ENCODE data around the gene FAM181A. TPM values are rescaled to one million over a fixed set of nuclear protein-coding genes. Genes with fewer than 3 reads are reported as not detected.

Gene FAM181A
- total RNA-seq, 1 donor from 2014 or later, result not detected

DNA sequence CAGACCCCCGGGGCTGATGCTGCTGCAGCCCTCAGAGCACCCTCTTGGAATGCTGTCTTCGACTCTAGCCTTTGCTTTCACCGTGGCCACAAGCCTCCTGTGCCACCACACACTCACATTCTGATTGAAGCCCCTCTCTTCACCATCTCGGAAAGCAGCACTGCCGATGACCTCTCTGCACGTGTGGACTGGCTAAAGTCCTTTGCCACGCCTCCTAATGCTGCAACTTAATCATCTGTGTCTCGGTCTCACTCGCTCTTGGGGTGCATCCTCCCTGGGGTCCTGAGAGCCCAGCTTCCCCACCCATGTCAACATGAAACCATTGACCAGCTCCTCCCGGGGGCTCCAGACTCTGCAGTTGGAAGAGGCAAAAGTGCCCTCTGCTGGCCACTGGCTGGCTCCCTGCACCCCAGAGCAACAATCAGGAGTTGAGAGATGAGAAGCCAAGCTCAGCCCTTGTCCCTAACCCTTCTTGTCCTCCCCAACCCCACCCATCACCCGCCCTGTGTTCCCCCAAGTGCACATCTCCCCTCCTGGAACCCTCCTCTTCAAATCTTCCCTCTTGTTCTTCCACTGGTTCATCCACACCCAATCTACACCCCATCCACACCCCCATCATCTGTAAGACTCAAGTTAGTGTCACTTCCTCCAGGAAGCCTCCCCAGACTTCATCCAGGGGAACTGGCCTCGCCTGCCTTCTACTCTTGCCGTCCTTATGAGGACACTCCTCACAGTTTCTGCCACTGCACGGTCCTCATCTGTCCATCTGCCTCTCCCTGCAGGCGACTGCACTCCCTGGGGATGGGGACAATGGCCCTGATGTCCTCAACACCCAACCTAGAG is 23.6 kb upstream of the FAM181A start:
- DNase-seq (ENCODE audit: low read depth, low spot score), result no peak

GRCh38 chr14:93905623-93906022 is 21.5 kb upstream of the FAM181A start:
- DNase-seq (ENCODE audit: low read depth, low spot score), result no peak

DNA sequence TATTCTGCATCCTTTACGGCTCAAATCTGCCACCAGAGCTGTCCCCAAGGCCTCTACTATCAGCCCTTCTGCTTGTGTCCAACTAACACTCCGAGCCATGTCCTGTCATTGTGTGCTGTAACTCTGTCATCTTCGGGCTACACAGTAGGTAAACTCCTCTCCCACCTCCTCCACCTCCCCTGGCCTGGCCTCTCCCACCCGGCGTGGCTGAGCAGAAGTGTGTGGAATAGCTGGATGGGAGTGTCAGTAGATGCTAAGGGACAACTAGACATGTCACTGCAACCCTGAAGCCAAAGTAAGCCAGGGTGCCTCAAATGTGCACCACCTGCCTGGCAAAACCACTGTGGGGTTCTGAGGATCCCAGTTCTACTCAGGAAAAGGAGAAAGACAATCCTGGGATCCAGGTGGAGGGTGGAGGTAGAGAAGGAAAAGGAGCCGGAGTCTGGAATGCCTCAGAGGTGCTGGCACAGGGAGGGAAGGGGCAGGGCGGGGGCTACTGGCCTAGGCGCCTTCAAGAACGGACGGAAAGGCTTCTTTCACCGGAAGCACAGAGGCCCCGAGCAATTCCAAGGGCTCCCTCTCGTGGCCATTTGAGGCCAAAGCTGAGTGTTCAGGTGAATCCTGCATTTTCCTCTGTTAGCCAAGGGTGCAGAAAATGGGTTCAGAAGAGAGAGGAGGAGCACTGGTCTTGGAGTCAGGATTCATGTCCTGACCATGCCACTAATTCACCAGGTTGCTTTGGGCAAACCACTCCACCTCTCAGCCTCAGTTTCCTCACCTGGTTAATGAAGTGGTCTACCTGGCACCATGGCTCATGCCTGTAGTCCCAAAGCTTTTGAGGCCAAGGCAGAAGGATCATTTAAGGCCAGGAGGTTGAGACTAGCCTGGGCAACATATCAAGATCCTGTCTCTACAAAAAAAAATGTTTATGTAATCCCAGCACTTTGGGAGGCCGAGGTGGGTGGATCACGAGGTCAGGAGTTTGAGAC is 20.5 kb upstream of the FAM181A start:
- DNase-seq (ENCODE audit: low read depth, low spot score), result no peak

GRCh38 chr14:93909429-93910128 is 17.6 kb upstream of the FAM181A start:
- no peak for DNase-seq (ENCODE audit: low read depth, low spot score)

DNA sequence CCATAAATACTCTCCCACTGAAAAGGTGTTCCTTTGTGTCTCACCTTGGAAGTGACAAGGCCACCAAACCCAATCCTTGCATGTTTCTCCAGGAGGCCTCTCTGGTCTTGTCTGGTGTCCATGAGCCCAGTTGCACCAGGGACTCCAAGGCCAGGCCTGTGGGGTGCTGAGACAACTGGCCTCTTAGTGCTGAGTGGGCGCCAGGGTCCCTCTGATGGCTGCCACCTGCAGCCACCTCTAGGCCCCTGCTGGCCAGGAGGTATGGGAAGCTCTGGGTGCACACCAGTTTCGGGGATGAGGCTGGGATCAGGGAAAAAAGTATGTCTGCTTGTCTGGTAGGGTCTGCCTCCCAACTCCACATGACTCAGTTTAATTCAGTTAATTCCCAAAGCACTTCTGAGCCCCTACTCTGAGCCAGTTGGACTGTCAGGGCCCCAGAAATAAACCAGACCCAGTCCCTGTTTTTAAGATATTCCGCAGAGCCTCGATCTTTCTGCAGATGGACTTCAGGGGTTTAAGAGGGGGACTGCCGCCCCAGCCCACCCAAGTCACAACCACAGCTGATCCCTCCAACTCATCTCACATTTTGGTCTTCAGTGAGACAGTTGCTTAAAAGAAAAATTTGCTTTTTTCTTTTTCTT is 15.0 kb upstream of the FAM181A start:
- no peak for DNase-seq (ENCODE audit: low read depth, low spot score)

DNA sequence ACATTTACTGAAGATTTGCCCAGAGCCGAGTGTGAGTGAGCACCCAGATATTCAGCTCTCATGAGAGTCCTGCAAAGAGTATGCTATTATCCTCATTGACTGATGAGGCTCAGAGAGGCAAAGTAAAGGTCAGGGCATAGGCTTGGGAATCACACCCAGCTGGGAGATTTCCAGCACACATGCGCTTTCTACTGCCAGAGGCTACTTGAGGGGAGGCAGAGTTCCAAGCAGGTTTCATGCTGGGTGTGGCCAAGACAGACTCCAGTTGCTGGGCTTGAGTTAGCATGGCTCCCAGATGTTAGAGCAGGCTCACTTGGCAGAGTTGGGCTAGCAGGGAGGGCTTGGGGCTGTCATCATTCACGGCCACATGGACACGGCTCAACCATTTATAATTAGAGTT is 14.4 kb upstream of the FAM181A start:
- no peak for DNase-seq (ENCODE audit: low read depth, low spot score)

- DNase-seq (ENCODE audit: low read depth, low spot score), result no peak
Observed at GRCh38 chr14:93914278-93914677, 12.9 kb upstream of the FAM181A start.

GRCh38 chr14:93915070-93915705 is 12.0 kb upstream of the FAM181A start:
- DNase-seq (ENCODE audit: low read depth, low spot score), result no peak

GRCh38 chr14:93915800-93916199 is 11.3 kb upstream of the FAM181A start:
- no peak for DNase-seq (ENCODE audit: low read depth, low spot score)

GRCh38 chr14:93916498-93916897 is 10.6 kb upstream of the FAM181A start:
- no peak for DNase-seq (ENCODE audit: low read depth, low spot score)

DNA sequence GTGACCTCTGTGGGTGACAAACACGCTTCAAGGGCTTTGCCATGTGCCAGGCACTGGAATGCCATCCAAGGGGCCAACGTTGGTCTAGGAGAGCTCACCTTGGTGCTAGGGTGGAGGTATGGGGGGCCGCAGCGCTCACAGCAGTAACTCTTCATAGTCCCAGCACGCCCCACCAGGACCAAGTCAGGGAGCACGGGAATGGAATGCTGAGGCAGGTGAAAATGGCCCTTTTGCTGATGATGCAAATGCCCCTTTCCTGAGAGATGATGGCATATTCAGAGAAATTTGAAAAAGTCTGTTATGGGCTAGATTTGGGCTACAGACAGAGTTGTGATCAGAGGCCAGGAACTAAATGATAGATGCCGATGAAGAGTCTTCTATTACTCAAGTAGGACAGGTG is 10.0 kb upstream of the FAM181A start:
- DNase-seq (ENCODE audit: low read depth, low spot score), result no peak

DNA sequence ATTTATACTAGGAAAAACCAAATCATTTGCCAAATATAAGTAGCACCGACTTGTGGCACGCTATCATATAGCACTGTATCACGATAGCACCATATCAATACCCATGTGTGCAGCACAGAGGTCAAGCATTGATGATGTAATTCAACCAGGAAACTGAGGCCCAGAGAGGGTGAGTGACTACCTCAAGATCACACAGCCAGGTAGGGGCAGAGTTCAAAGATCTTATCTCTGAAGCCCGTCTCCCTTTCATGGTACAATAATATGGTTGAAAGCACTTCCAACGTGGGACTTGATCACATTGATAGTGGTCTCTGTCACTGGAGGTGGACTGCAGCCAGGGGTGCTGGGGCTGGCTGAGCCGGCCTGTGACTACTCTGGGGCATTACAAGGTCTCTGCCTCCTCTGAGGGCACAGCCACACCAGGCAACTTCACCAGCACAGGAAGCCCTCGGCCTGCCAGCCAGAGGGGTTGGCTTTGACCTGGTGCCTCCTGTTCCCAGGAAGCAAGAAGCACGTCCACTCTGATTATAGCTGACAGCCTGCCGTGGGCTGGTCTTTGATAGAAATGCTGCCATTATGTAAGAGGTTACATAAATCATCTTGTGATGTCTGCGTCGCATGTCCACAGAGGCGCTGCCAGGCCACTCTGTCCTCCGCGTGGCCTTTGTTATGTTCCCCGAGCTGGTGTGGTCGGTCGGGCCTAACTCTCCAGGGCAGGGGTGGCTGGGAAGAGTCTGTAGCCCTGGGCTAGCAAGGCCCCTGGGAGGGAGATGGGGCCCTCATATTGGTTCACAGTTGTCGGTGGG is 5.9 kb upstream of the FAM181A start:
- DNase-seq (ENCODE audit: low read depth, low spot score), result no peak

DNA sequence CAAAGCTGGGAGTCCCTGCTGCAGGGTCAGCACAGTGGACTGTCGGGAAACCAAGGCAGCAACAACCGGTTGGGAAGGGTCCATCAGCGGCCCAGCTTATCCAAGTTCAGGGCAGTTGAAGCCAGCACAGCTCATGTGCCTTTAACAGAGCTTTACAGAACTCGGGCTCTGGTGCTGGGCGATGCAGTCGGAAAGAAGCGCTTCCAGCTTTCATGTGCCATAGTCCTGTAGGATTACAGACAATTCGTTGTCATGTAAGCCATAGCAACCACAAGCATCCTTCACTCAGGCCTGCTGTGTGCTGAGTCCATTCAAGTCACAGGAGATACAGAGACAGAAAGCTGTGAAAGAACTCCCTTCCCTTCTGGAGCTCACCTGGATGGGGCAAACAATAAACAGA is 3.5 kb upstream of the FAM181A start:
- DNase-seq (ENCODE audit: low read depth, low spot score), result no peak

DNA sequence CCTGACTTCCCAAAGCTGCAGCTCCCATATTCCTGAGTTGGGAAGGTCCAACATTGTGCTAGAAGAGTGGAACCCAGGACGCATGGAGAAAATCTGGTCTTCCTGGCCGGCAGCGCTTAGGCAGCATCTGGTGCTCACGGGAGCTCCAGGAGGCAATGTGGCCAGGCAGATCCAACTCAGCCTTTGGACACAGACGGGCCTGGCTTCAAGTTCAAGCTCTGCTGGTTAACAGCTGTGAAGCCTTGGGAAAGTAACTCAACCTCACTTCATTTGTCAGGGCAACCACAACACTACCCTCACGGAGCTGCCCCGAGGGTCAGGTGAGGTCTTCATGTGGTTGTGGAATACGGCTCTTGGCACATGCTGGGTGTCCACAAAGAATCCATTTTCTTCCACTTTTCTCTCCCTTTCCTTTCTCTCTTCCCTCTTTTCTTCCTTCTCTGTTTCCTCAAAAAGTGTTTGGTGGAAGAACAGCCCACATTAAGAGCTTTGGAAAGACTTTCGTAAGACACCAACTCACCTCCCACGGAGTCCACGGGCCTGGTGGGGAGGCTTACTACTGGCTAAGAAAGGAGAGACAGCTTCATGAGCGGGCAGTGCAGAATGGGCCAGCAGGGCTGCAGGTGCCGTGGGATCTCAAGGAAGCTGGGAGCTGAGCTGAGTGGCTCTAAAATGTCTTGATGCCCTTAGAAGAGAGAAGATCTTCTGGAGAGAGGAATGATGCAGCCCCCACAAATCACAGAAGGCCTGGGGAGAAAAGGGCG is 2.4 kb upstream of the FAM181A start:
- no peak for DNase-seq (ENCODE audit: low read depth, low spot score)

- DNase-seq (ENCODE audit: low read depth, low spot score), result no peak
Observed at GRCh38 chr14:93925374-93925895, 1.7 kb upstream of the FAM181A start.

DNA sequence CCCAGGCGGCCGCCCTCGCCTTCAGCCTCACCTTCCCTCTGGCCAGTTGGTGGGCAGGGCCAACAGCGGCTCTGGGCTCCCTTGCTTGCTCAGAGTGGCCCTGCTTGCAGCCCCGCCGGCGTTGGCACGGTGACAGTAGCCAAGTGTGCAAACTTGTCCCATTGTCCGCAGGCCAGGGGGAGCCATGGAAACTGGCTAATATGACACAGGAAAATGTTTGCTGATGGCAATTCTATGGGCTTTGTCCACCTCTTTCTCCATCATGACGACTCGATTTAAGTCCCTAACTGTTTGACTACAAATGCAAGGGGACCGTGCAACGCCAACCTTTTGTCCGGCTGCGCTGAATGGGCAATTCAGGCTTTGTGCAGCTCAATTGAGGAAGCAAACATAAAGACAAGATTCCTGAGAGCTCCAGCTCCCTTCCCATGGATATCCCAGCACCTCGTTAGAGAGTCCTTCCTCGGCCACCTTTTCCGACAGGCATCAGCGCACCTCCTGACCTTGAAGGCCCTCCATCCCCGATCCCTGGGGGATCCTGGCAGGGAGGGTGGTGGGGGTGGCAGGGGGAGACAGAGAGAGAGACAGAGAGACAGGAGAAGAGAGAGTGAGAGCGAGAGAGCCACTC is 785 bp upstream of the FAM181A start:
- DNase-seq (ENCODE audit: low read depth, low spot score), result no peak

- no peak for DNase-seq (ENCODE audit: low read depth, low spot score)
Observed at GRCh38 chr14:93927800-93928145, 629 bp downstream of the FAM181A start.

Measured in pulmonary artery endothelial cell (primary cell).